Bronchial epithelial cell (primary cell): ENCODE measurements around the gene RFFL. TPM values are rescaled to one million over a fixed set of nuclear protein-coding genes. Genes with fewer than 3 reads are reported as not detected.

Experiments
- DNase-seq: peaks from one replicate; pipeline ENCODE4 v3.0.0-alpha.2; 2010; ENCODE audit warnings: low read depth
- FAIRE-seq: peaks from 2 replicates; lab custom pipeline; 2011; peaks lifted over from hg19 to GRCh38; lab: Jason Lieb, UNC
- H3K27me3 ChIP-seq: 2 replicates; pipeline ENCODE4 v1.5.1; 2011; ENCODE audit warnings: low read length; ENCODE audit not compliant: control insufficient read depth, insufficient read depth
- H3K36me3 ChIP-seq: 2 replicates; pipeline ENCODE4 v1.5.1; 2011; ENCODE audit warnings: low read length; ENCODE audit not compliant: control insufficient read depth, insufficient read depth
- H3K4me3 ChIP-seq: 2 replicates; pipeline ENCODE4 v1.5.1; 2011; ENCODE audit warnings: mild to moderate bottlenecking, low read depth, low read length, control low read depth
- total RNA-seq: library from RNA; depleted of rRNA; stranded (reverse); fragments of >200 nt; gene quantifications from 2 replicates; pipeline ENCODE4 v1.2.1, GENCODE V29; 2014
- TF ChIP-seq, protein P1 (sequence below): IDR thresholded peaks from 2 replicates; pipeline ENCODE4 v1.5.1; 2011; ENCODE audit warnings: mild to moderate bottlenecking, moderate library complexity, low read length, control low read depth, inconsistent platforms; ENCODE audit not compliant: insufficient read depth, severe bottlenecking

Gene RFFL
- total RNA-seq, 1 donor from 2014 or later = 8.4 TPM

DNA sequence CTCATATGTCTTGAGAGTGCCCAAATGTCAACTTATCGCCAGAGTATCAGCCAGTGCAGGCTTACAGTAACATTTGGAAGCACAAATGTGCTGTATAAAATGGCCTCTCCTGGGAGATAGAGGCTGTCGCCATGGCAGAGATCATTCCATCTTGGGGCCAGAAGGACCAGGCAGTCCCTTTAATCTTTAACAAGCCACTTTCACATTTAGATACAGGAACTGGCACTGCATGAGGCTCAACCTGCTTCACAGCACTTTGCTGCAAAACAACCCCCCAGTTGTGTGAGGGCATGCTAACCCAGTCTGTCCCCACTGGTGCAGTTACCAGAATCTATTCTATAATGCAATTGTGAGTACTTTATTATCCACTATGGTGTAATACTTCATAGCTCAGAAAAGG lies 4.7 kb upstream of the RFFL start:
- no peaks in the 10 kb centered on the region for H3K36me3 ChIP-seq
- no peaks in the 10 kb centered on the region for H3K27me3 ChIP-seq
- DNase-seq (no peak), FAIRE-seq (no peak)
- TF ChIP-seq, protein P1, sequence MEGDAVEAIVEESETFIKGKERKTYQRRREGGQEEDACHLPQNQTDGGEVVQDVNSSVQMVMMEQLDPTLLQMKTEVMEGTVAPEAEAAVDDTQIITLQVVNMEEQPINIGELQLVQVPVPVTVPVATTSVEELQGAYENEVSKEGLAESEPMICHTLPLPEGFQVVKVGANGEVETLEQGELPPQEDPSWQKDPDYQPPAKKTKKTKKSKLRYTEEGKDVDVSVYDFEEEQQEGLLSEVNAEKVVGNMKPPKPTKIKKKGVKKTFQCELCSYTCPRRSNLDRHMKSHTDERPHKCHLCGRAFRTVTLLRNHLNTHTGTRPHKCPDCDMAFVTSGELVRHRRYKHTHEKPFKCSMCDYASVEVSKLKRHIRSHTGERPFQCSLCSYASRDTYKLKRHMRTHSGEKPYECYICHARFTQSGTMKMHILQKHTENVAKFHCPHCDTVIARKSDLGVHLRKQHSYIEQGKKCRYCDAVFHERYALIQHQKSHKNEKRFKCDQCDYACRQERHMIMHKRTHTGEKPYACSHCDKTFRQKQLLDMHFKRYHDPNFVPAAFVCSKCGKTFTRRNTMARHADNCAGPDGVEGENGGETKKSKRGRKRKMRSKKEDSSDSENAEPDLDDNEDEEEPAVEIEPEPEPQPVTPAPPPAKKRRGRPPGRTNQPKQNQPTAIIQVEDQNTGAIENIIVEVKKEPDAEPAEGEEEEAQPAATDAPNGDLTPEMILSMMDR = no peak
- H3K4me3 ChIP-seq = no peak overlapping the region

DNA sequence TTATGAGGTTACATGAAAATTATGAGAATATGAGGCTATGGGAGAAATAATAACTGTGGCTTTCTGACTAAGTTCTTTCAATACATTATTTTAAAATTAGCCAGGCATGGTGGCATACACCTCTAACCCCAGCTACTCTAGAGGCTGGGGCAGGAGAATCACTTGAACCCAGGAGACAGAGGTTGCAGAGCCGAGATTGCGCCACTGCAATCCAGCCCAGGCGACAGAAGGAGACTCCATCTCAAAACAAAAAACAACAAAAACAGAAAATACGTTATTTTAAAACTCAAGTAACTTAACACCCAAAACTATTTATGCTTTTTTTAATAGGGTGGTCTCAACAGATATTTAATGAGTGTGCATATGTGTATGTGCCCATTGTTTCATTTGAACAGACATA lies 2.4 kb upstream of the RFFL start:
- TF ChIP-seq, protein P1 = no peak
- Histone ChIP-seq H3K36me3 (peaks cover 2% of the 10 kb centered on the region), H3K4me3 (no peak overlapping the region), H3K27me3 (no peaks in the 10 kb centered on the region)
- DNase-seq = no peak
- no peak for FAIRE-seq

DNA sequence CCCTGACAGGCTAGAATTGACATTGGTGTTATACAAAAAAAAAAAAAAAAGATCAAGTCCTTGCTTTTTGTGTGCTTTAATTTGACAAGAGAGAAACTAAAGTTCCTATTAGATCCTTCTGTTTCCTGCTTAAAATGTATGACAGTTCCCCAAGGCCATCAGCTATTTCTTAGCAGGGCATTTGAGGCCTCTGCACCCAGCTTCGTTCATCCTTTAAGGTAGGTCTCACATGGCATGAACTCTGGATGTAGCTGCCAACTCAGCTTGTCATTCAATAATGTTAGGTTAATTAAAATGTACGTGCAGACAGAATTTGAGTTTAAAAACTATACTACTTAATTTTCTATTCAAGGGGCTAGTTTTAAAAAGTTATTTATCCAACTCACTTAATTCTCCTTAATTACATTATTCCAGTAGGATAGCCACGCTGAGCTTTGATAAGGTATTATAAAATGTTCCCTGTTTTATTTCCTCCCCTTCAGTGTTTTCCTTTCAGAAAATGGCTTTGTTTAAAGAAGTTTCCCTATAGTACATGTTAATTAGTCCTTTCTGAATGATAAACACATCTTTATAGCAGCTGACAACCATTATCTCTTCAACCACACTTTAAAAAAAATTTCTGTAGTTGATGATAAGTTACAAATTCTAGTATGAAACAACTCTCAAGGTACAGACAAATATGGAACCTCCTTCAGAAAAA lies 1.2 kb upstream of the RFFL start:
- no peak for FAIRE-seq
- DNase-seq = no peak
- TF ChIP-seq, protein P1 = no peak
- no peaks in the 10 kb centered on the region for H3K27me3 ChIP-seq
- H3K36me3 ChIP-seq = peaks cover 2% of the 10 kb centered on the region
- H3K4me3 ChIP-seq = no peak overlapping the region

DNA sequence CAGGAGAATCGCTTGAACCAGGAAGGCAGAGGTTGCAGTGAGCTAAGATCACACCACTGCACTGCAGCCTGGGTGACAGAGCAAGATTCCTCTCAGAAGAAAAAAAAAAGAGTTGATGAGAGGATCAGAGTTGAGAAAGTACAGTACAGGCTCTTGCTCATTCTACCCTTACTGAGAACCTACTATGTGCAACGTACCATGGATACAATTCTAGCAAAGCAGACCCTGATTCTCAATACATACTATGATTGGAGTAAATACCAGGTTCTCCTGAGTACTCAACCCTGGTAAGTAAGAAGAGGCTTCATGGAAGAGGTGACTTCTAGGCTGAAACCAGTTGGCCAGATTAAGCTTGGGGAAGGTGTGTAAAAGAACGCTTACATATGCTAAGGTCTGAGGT lies 1.2 kb downstream of the RFFL start:
- no peak overlapping the region for H3K4me3 ChIP-seq
- TF ChIP-seq, protein P1 = no peak
- DNase-seq (no peak), FAIRE-seq (no peak)
- H3K36me3 ChIP-seq = peaks cover 2% of the 10 kb centered on the region
- H3K27me3 ChIP-seq = no peaks in the 10 kb centered on the region

DNA sequence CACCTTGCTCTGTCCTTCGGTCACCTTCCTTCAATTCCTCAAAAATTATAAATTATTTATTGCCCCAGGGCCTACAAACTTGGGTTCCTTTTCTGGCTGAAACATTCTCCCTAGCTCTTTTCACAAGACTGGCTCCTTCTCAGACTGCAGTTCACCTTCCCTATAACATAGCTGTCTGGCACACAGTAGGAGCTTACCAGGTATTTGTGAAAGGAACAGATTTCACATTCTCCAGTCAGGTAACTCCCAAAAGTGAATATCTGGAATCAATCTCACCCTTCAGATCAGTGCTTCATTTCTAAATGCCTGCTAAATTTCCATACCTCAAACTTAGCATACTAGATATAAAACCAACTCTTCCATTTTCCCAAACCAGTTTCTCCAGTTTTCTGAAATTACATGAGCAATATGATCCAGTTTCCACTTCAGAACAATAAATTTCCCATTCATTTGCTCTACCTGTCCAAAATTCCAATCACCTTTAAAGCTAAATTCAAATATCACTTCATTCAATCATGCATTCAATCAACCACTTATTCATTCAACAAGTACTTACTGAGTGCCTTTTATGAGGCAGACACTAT lies 6.1 kb downstream of the RFFL start:
- DNase-seq (peak; percentile 35), FAIRE-seq (no peak)
- Histone ChIP-seq H3K27me3 (no peaks in the 10 kb centered on the region), H3K36me3 (peaks cover 2% of the 10 kb centered on the region), H3K4me3 (no peak overlapping the region)
- TF ChIP-seq, protein P1 = no peak
